ENCODE measurements around the gene GIMAP8. TPM values are rescaled to one million over a fixed set of nuclear protein-coding genes. Genes with fewer than 3 reads are reported as not detected.
"Not testable (repeated sequence)": the region's sequence is repeated elsewhere in the genome, so short reads cannot be mapped to it uniquely, and the experiment has no call there.

GIMAP8 gene
- total RNA-seq, 2 donors from 2014 or later = 2.5 to 6.5 TPM

- 80% methylated on average over 2 of the region's 2 CpGs for WGBS
- Histone ChIP-seq H3K4me1 (replicated peaks) (no peaks in the 10 kb centered on the region), H3K4me3 (no peak overlapping the region), H3K36me3 (no peaks in the 10 kb centered on the region), H3K27me3 (replicated peaks; ENCODE audit: insufficient read depth) (no peaks in the 10 kb centered on the region), H3K9me3 (no peaks in the 10 kb centered on the region), H3K27ac (no peak overlapping the region)
- TF ChIP-seq CTCF (IDR thresholded peaks at IDR 0.05) (no peak), POLR2A (IDR thresholded peaks at IDR 0.05) (no peak), POLR2AphosphoS5 (IDR thresholded peaks at IDR 0.05) (no peak)
- intact Hi-C loops (cut with DNase I) = no loop called here
- DNase-seq (ENCODE audit: low spot score) = no peak
Observed at GRCh38 chr7:150487625-150488024, 37.2 kb downstream of the GIMAP8 start.

GRCh38 chr7:150489782-150490181 lies 39.4 kb downstream of the GIMAP8 start:
- H3K27ac ChIP-seq = no peak overlapping the region
- H3K4me3 ChIP-seq = no peak overlapping the region
- H3K9me3 ChIP-seq = no peaks in the 10 kb centered on the region
- no peaks in the 10 kb centered on the region for H3K4me1 ChIP-seq (replicated peaks)
- H3K27me3 ChIP-seq (replicated peaks; ENCODE audit: insufficient read depth) = no peaks in the 10 kb centered on the region
- no peaks in the 10 kb centered on the region for H3K36me3 ChIP-seq
- DNase-seq (ENCODE audit: low spot score) = no peak
- TF ChIP-seq CTCF (IDR thresholded peaks at IDR 0.05) (no peak), POLR2A (IDR thresholded peaks at IDR 0.05) (no peak), POLR2AphosphoS5 (IDR thresholded peaks at IDR 0.05) (no peak)
- intact Hi-C loops (cut with DNase I) = no loop called here
- 95% methylated on average over 1 of the region's 1 CpG for WGBS

GRCh38 chr7:150493442-150493841 lies 43.0 kb downstream of the GIMAP8 start:
- H3K4me1 ChIP-seq (replicated peaks); H3K27me3 ChIP-seq (replicated peaks; ENCODE audit: insufficient read depth); H3K4me3 ChIP-seq; H3K9me3 ChIP-seq; H3K36me3 ChIP-seq; DNase-seq (ENCODE audit: low spot score); H3K27ac ChIP-seq; intact Hi-C loops (cut with DNase I): not testable (repeated sequence)
- WGBS = 68% methylated on average over 3 of the region's 3 CpGs

- Histone ChIP-seq H3K27ac (no peak overlapping the region), H3K27me3 (replicated peaks; ENCODE audit: insufficient read depth) (no peaks in the 10 kb centered on the region)
- intact Hi-C loops (cut with DNase I) = no loop called here
Observed at GRCh38 chr7:150502519-150502918, 52.1 kb downstream of the GIMAP8 start.

GRCh38 chr7:150503155-150503554 lies 52.7 kb downstream of the GIMAP8 start:
- Histone ChIP-seq H3K4me1 (replicated peaks) (no peaks in the 10 kb centered on the region), H3K27me3 (replicated peaks; ENCODE audit: insufficient read depth) (no peaks in the 10 kb centered on the region), H3K9me3 (no peaks in the 10 kb centered on the region), H3K36me3 (no peaks in the 10 kb centered on the region), H3K27ac (no peak overlapping the region), H3K4me3 (no peak overlapping the region)
- TF ChIP-seq POLR2A (IDR thresholded peaks at IDR 0.05) = no peak
- no peak for TF ChIP-seq POLR2AphosphoS5 (IDR thresholded peaks at IDR 0.05)
- no peak for TF ChIP-seq CTCF (IDR thresholded peaks at IDR 0.05)
- DNase-seq (ENCODE audit: low spot score) = no peak
- intact Hi-C loops (cut with DNase I) = no loop called here
- 88% methylated on average over 4 of the region's 4 CpGs for WGBS

More at GRCh38 chr7:150502519-150502918, 52.1 kb downstream of the GIMAP8 start:
- Histone ChIP-seq H3K4me1 (replicated peaks) (no peaks in the 10 kb centered on the region), H3K9me3 (no peaks in the 10 kb centered on the region), H3K4me3 (no peak overlapping the region), H3K36me3 (no peaks in the 10 kb centered on the region)
- TF ChIP-seq POLR2A (IDR thresholded peaks at IDR 0.05) (no peak), CTCF (IDR thresholded peaks at IDR 0.05) (no peak), POLR2AphosphoS5 (IDR thresholded peaks at IDR 0.05) (no peak)
- no peak for DNase-seq (ENCODE audit: low spot score)
